ENCODE measurements around the gene HOXD9. TPM values are rescaled to one million over a fixed set of nuclear protein-coding genes. Genes with fewer than 3 reads are reported as not detected.
A peak's percentile ranks its signal among the peaks of the same experiment; 100 is the strongest.

The HOXD9 gene
- total RNA-seq, 6 donors from 2014 or later: 0.40 to 1.2 TPM; not detected in 4

- Histone ChIP-seq H3K9me3 (no peaks in the 10 kb centered on the region), H3K27ac (no peak overlapping the region), H3K4me3 (no peak overlapping the region), H3K27me3 (peaks cover 0 to 74% (median 36%) of the 10 kb centered on the region in 4 donors), H3K36me3 (no peaks in the 10 kb centered on the region), H3K4me1 (peaks cover 0 to 34% (median 7%) of the 10 kb centered on the region in 4 donors)
- WGBS, 2 donors: 15 to 19% methylated on average over 22 of the region's 22 CpGs
- ATAC-seq (ENCODE audit: low FRiP score in 2 of 2): no peak
- no peak for TF ChIP-seq CTCF (IDR thresholded peaks at IDR 0.05)
- no peak for TF ChIP-seq POLR2A (IDR thresholded peaks at IDR 0.05)
- no peak for TF ChIP-seq EP300 (IDR thresholded peaks at IDR 0.05)
- no peak for TF ChIP-seq POLR2AphosphoS5 (IDR thresholded peaks at IDR 0.05)
- DNase-seq: no peak
Measured at GRCh38 chr2:176149481-176149938, 27.0 kb downstream of the HOXD9 start.

- no peak for DNase-seq
- TF ChIP-seq CTCF (IDR thresholded peaks at IDR 0.05) (no peak), POLR2A (IDR thresholded peaks at IDR 0.05) (no peak), POLR2AphosphoS5 (IDR thresholded peaks at IDR 0.05) (no peak), EP300 (IDR thresholded peaks at IDR 0.05) (no peak)
- ATAC-seq (ENCODE audit: low FRiP score in 2 of 2): no peak
- Histone ChIP-seq H3K27me3 (peaks cover 0 to 79% (median 35%) of the 10 kb centered on the region in 4 donors), H3K4me3 (no peak overlapping the region), H3K27ac (no peak overlapping the region), H3K9me3 (no peaks in the 10 kb centered on the region), H3K36me3 (no peaks in the 10 kb centered on the region), H3K4me1 (peaks cover 0 to 34% (median 7%) of the 10 kb centered on the region in 4 donors)
- 14 to 20% methylated on average over 24 of the region's 24 CpGs for WGBS, 2 donors
Measured at GRCh38 chr2:176149939-176150583, 27.5 kb downstream of the HOXD9 start.

GRCh38 chr2:176150584-176151441 lies 28.3 kb downstream of the HOXD9 start:
- H3K36me3 ChIP-seq: no peaks in the 10 kb centered on the region
- DNase-seq: no peak
- H3K9me3 ChIP-seq: no peaks in the 10 kb centered on the region
- H3K4me3 ChIP-seq: no peak overlapping the region
- TF ChIP-seq POLR2A (IDR thresholded peaks at IDR 0.05): no peak
- no peak for TF ChIP-seq EP300 (IDR thresholded peaks at IDR 0.05)
- TF ChIP-seq POLR2AphosphoS5 (IDR thresholded peaks at IDR 0.05): no peak
- TF ChIP-seq CTCF (IDR thresholded peaks at IDR 0.05): no peak
- H3K27me3 ChIP-seq: peaks cover 0 to 81% (median 34%) of the 10 kb centered on the region in 4 donors
- no peak for ATAC-seq (ENCODE audit: low FRiP score in 2 of 2)
- 15 to 31% methylated on average over 7 to 14 of the region's 14 CpGs for WGBS, 2 donors
- H3K27ac ChIP-seq: no peak overlapping the region
- peaks cover 0 to 34% (median 7%) of the 10 kb centered on the region in 4 donors for H3K4me1 ChIP-seq

- ATAC-seq (ENCODE audit: low FRiP score in 2 of 2) (peak in 1 of 2 donors; percentile 29), DNase-seq (peak in 1 of 2 donors; percentile 80)
- Histone ChIP-seq H3K36me3 (no peaks in the 10 kb centered on the region), H3K27me3 (peaks cover 0 to 84% (median 39%) of the 10 kb centered on the region in 4 donors), H3K4me3 (peak within 1 kb of the TSS in 1 of 4 donors; percentile 14), H3K9me3 (no peaks in the 10 kb centered on the region), H3K27ac (no peak within 1 kb of the TSS), H3K4me1 (peaks cover 0 to 35% (median 7%) of the 10 kb centered on the region in 4 donors)
- WGBS, 2 donors: 7 to 8% methylated on average over 21 to 41 of the region's 55 CpGs
- TF ChIP-seq CTCF (IDR thresholded peaks at IDR 0.05) (no peak), POLR2A (IDR thresholded peaks at IDR 0.05) (no peak), POLR2AphosphoS5 (IDR thresholded peaks at IDR 0.05) (no peak), EP300 (IDR thresholded peaks at IDR 0.05) (no peak)
Measured at GRCh38 chr2:176151442-176152287, 29.1 kb downstream of the HOXD9 start, which contains the start of gene HOXD4. TSS of gene HOXD4 (plus strand) at chr2:176151550. CDS start at chr2:176151634, 84 bp downstream.
